IPS-NIHi11 (cell line): Measurements from ENCODE around the gene KISS1R.
"Not testable (repeated sequence)": the region's sequence is repeated elsewhere in the genome, so short reads cannot be mapped to it uniquely, and the experiment has no call there.

Experiments used
- DNase-seq: peaks from one replicate; pipeline ENCODE4 v3.0.0; 2012; ENCODE audit warnings: mixed read lengths, low spot score

KISS1R gene

GRCh38 chr19:917323-918151, at the start of gene KISS1R:
TSS of gene KISS1R (plus strand) at chr19:917333. CDS start at chr19:917503, 170 bp downstream.
- DNase-seq = peak; percentile 82

- no peak for DNase-seq
Measured at GRCh38 chr19:867855-868457, 49.2 kb upstream of the KISS1R start.

GRCh38 chr19:868458-869244, 48.5 kb upstream of the KISS1R start:
- DNase-seq = no peak

GRCh38 chr19:869245-870177, 47.6 kb upstream of the KISS1R start:
- no peak for DNase-seq

GRCh38 chr19:870314-870713, 46.8 kb upstream of the KISS1R start:
- DNase-seq = no peak

GRCh38 chr19:870963-871401, 46.2 kb upstream of the KISS1R start:
- no peak for DNase-seq

- DNase-seq = no peak
Measured at GRCh38 chr19:871446-872265, 45.5 kb upstream of the KISS1R start.

- DNase-seq = peak; percentile 79
Measured at GRCh38 chr19:872266-872951, 44.7 kb upstream of the KISS1R start.

- DNase-seq = peak; percentile 69
Measured at GRCh38 chr19:873084-873483, 44.0 kb upstream of the KISS1R start.

GRCh38 chr19:873561-874041, 43.5 kb upstream of the KISS1R start:
- DNase-seq = no peak

GRCh38 chr19:875265-875879, 41.8 kb upstream of the KISS1R start:
- DNase-seq = no peak

- no peak for DNase-seq
Measured at GRCh38 chr19:876089-876488, 41.0 kb upstream of the KISS1R start.

GRCh38 chr19:876780-877314, 40.3 kb upstream of the KISS1R start:
- DNase-seq = no peak

- DNase-seq = not testable (repeated sequence)
Measured at GRCh38 chr19:877992-878660, 39.0 kb upstream of the KISS1R start.

GRCh38 chr19:878751-879561, 38.2 kb upstream of the KISS1R start:
- not testable (repeated sequence) for DNase-seq

- DNase-seq = peak; percentile 53
Measured at GRCh38 chr19:879711-880438, 37.3 kb upstream of the KISS1R start.
